CD4-positive, alpha-beta T cell treated with Interleukin-4 for 1 hour (primary cell): ENCODE results near the gene CASP4.
"Not testable (repeated sequence)": the region's sequence is repeated elsewhere in the genome, so short reads cannot be mapped to it uniquely, and the experiment has no call there.

Experiments used
- DNase-seq, 2 donors: peaks; one replicate each; pipeline ENCODE4 v3.0.0-alpha.2; 2020 to 2022

The CASP4 gene

GRCh38 chr11:104946907-104947306, 21.5 kb downstream of the CASP4 start:
- DNase-seq, result peak; percentile 21 to 73

- no peak for DNase-seq
Observed at GRCh38 chr11:104944076-104944475, 24.3 kb downstream of the CASP4 start.

GRCh38 chr11:104943561-104943960, 24.8 kb downstream of the CASP4 start:
- no peak for DNase-seq

- DNase-seq, result peak in 1 of 2 donors; percentile 44
Observed at GRCh38 chr11:104934594-104934993, 33.8 kb downstream of the CASP4 start.

- DNase-seq, result not testable (repeated sequence)
Observed at GRCh38 chr11:104934073-104934472, 34.3 kb downstream of the CASP4 start.

- no peak for DNase-seq
Observed at GRCh38 chr11:104928811-104929210, 39.6 kb downstream of the CASP4 start.

GRCh38 chr11:104926771-104927611, 41.4 kb downstream of the CASP4 start:
- DNase-seq, result no peak

GRCh38 chr11:104925850-104926249, 42.5 kb downstream of the CASP4 start:
- DNase-seq, result no peak

GRCh38 chr11:104918113-104918824, 50.1 kb downstream of the CASP4 start:
- peak in 1 of 2 donors; percentile 59 for DNase-seq

GRCh38 chr11:104917271-104918112, 50.9 kb downstream of the CASP4 start:
- no peak for DNase-seq

GRCh38 chr11:104916442-104916841, 51.9 kb downstream of the CASP4 start:
- DNase-seq, result peak in 1 of 2 donors; percentile 42

- DNase-seq, result no peak
Observed at GRCh38 chr11:104912102-104912501, 56.3 kb downstream of the CASP4 start.

GRCh38 chr11:104908186-104908531, 60.2 kb downstream of the CASP4 start:
- no peak for DNase-seq

- DNase-seq, result peak in 1 of 2 donors; percentile 41
Observed at GRCh38 chr11:104907521-104908185, 60.7 kb downstream of the CASP4 start.

- no peak for DNase-seq
Observed at GRCh38 chr11:104905271-104905670, 63.1 kb downstream of the CASP4 start.

GRCh38 chr11:104899226-104899625, 69.1 kb downstream of the CASP4 start:
- DNase-seq, result no peak

GRCh38 chr11:104898685-104899013, 69.7 kb downstream of the CASP4 start:
- DNase-seq, result no peak

GRCh38 chr11:104897891-104898684, 70.3 kb downstream of the CASP4 start, which contains the start of gene CASP12:
Gene CASP12, minus strand, starts transcription at chr11:104898460.
- peak in 1 of 2 donors; percentile 42 for DNase-seq

GRCh38 chr11:104895634-104896033, 72.7 kb downstream of the CASP4 start:
- DNase-seq, result no peak

GRCh38 chr11:104893876-104894275, 74.5 kb downstream of the CASP4 start:
- no peak for DNase-seq
